ENCODE data around the gene C17orf114.
"Not testable (repeated sequence)": the region's sequence is repeated elsewhere in the genome, so short reads cannot be mapped to it uniquely, and the experiment has no call there.

Gene C17orf114

DNA sequence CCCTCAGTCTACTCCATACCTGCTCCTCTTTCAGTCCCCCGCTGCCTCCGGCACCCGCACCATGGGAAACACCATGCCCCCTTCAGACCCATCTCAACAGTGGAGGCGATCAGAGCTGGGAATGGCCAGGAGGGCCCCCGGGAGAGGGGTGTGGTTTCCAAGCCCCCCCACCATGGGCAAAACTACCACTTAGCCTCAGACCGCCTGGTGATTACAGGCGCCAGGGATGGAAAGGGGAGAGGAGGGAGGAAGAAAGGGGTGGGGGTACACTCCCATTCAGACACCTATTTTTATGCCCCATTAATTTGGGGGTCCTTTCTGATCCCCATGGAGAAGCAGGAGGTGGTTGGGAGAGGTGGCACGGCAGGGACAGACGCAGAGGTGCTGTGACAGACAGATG, at the start of gene C17orf114:
C17orf114 (minus strand) TSS at position 101 of the 400 bp plus-strand sequence.
- DNase-seq: no peak

DNA sequence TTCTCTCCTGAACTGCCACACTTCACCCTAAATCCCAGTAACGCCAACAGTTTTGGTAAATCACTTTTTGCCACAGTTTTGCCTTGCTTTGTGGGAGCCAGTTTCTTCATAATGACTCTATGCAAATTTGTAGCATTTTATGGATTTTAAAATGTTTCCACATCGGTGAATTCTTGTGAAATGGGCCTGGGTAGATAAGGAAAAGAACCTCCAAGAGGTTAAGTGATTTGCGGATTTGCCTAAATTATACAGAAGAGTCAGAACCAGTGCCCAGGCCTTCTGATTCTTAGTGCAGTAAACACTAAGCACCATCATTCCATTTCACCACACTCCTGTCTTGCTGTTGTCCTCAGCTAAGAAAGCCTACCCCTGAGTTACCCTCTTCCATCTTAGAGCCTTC, 49.0 kb upstream of the C17orf114 start:
- no peak for DNase-seq

DNA sequence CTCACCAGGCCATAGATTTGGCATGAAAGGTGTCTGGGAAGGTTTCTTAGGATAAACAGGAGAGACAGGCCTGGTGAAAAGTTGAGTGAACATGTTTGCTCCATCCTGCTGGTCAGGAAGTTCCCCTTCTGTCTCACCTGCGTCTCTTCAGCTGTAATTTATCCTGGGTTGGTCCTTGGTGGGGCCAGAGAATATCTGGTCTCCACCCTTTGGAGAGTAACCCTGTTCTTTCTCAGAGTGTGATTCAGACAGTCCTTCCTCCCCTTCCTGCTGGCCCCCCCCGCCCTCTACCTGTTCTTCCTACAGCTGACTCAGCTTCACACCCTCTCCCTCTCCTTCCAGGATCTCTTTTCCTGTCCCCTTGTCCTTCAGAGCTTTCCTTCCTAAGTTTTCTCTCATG, 48.1 kb upstream of the C17orf114 start:
- no peak for DNase-seq

DNA sequence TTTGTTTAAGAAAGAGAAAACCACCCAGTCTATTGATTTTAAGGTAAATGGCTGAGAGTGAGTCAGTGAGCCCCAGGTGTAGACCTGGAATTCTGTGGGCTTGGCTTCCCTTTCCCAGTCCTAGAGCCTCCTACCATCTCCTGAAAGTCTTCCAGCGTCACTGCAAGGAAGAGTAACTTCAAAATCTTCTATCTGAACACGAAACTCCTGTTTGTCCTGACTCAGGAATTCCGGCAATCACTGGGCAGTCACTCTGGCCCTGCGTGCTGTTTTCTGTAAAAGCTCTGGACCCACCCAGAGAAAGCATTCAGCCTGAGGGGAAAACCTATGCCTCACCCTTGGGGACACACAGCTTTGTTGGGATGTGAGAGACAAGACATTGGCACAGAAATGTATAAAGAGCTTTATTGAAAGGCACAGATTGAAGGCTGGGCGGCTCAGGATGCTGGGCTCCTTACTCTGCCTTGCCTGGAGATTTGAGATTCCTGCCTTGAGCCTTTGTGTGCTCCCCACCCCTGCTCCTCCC, 46.9 kb upstream of the C17orf114 start:
- DNase-seq: no peak

DNA sequence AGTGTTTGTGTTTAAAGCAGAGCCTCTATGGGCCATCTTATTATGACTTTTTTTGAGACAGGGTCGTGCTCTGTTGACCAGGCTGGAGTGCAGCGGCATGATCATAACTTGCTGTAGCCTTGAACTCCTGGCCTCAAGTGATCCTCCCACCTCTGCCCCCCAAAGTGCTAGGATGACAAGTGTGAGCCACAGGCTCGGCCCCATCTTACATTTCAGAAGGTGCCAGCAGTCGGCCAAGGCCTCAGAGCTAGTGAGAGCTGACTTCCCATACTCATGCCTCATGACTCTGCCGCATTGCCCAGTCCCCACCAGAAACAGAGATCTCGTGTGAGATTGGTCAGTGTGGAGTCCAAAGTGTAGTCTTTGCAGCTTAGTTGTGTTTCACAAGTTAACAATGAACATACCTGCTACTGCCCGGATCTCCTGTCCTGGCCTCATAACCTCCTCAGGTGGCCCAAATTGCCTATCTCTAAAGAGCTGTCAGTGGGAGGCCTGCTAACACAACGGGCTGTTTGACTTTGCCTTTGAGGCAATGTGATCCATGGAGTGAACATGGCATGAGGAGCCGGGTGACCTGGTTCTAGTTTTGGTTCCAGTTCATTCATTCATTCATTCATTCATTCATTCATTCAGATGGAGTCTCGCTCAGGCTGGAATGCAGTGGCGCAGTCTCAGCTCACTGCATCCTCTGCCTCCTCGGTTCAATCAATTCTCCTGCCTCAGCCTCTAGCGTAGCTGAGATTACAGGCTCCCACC, 44.7 kb upstream of the C17orf114 start:
- no peak for DNase-seq

DNA sequence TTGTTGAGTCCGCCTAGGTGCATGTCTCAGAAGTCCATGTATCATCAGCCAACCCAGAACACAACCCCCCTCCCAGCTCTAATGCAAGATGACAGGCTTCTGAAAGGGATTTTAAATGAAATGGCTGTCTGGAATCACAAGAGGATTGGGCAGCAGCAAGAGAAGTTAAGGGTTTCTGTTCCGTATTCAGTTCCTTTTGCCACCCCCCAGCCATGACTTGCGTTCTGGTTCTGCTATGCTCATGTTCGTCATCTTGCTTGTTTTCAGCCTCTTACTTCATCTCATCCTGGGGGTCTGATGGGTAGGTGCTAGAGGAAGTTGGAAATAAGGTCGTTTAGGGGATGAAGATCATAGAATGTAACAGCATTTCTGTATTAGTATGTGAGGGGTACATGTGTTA, 43.0 kb upstream of the C17orf114 start:
- no peak for DNase-seq

DNA sequence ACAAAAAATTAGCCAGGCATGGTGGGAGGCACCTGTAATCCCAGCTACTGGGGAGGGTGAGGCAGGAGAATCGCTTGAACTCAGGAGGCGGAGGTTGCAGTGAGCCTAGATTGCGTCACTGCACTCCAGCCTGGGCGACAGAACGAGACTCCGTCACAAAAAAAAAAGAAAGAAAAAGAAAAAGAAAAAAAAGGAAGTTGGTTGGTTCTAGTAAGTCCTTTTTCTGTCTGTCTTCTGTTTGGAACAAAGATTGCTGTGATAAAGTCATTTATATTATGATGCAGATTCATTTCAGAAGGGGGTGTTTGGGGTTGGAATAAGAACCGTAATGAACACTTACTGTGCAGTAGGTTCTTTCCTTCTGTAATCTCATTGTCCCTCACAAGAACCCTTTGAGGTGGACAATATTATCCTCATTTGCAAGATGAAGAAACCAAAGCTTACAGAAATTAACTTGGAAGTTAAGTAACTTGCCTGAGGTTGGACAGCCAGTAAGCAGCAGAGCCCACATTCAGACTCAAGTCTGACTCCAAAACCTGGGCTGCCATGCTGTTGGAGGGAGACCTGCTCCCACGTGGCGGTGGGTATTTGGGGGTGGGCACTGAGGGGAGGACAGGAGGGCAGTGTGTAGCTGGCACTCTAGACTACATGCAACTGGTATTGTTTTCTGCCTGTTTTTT, 41.3 kb upstream of the C17orf114 start:
- DNase-seq: no peak

DNA sequence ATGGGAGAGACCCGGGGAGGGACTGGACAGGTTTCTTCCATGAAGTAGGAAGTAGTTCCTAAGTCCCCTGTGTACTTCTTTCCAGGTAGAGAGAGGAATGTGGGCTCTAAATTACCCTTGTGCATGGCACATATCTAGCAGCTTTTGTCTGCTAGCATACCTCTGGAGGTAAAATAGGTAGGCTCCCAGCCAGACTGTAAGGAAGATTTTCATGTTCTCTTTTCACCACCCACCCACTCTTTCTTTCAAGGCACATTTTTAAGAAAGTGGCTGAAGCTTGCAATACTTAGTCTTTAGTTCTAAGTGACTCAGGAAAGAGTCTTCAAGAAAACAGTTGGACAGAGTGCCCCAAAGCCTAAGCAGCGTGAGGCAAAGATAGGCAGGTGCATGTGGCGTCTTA, 40.2 kb upstream of the C17orf114 start:
- no peak for DNase-seq

DNA sequence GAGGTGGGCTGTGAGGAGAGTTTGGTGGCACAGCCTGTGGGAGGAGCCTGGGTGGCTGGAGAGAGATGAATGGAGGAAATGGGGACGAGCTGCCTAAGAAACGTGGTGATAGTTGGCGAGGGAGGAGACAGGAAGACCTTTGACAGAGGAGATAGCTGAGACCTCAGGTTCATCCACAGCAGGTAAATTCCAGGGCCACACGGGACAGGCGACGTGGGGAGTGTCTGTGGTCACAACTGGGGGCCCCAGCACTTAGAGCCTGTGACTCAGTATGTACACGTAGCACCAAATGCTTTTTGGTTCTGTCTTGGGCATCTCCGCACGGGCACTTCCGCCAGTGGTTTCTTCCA, 38.7 kb upstream of the C17orf114 start:
- DNase-seq: no peak

DNA sequence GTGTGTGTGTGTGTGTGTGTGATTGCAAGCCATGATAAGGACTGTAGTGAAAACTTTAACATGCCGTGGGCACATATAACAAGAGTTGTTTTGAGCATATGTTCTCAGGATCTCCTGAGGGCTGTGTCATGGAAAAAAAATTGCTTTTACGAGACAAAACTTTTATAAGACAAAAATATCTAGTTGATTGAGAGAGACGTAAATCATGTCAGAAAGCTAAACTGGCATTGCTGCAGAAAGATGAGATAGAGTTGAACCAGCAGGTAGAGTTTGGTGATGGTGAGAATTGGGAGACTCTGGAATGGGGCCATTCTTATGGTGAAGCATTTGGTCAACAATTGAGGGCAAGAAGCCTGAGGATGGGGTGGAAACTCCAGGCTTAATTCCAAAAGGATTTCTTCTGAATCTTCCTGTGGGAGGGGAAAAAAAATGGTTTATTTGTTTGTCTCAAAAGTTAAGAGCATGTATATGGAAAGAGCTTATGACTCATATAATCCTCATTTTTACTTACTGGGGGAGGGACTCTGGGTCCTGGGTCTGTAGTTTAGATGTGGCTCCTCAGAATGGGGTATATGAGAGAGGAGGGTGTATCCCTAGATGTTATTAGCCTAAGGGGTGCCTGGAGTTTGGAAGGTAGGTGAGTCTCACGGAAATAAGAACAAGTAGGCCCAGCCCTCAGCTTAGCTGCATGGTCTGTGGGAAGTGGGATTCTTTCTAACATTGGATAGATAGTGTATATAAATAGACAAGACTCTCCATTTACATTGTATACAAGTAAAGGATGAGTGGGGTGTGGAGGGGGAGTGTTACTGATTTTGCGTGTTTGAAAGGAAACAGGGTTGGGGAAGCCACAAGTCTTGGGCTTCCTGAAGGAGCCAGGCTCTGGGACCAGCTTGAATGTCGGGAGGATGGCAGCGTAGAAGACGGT, 38.1 kb upstream of the C17orf114 start:
- no peak for DNase-seq

DNA sequence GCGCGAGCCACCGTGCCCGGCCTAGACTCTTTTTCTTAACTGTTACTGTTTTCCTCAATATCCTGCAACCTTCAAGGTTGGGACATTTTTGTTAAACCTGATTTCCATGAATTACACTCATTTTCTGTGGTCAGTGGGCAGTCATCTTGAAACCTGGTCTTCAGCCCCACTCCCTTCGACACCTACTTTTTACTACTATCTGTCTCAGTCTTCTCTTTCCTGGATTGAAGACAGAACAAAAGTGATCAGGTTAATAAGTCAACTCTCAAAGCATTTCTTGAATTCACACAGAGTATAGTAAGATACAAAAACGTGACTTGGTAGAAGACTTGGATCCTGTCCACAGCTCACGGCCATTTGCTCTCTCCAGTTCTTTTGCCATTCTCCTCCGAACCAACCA, 37.1 kb upstream of the C17orf114 start:
- DNase-seq: no peak

DNA sequence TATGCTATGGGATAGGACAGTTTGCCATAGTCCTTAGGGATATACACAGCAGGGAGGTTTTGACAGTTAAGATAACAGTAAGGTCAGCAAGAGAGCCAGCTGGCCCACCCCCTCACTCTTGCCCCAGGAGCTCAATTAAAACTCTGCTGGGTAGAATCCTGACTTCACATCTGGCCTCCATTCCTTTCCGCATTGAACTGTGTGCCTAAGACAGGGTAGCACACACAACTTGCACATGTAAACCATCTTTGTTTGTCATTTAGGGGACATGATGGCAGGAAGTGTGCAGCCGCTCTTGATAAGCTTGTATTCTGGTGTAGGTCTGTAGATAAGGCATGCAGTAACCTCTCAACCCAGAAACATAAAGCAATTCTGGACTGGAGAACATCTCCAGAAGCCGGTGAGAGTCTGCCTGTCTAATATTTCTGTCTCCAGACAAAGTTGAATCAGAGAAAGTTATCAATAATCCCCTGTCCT, 36.2 kb upstream of the C17orf114 start:
- DNase-seq: no peak

DNA sequence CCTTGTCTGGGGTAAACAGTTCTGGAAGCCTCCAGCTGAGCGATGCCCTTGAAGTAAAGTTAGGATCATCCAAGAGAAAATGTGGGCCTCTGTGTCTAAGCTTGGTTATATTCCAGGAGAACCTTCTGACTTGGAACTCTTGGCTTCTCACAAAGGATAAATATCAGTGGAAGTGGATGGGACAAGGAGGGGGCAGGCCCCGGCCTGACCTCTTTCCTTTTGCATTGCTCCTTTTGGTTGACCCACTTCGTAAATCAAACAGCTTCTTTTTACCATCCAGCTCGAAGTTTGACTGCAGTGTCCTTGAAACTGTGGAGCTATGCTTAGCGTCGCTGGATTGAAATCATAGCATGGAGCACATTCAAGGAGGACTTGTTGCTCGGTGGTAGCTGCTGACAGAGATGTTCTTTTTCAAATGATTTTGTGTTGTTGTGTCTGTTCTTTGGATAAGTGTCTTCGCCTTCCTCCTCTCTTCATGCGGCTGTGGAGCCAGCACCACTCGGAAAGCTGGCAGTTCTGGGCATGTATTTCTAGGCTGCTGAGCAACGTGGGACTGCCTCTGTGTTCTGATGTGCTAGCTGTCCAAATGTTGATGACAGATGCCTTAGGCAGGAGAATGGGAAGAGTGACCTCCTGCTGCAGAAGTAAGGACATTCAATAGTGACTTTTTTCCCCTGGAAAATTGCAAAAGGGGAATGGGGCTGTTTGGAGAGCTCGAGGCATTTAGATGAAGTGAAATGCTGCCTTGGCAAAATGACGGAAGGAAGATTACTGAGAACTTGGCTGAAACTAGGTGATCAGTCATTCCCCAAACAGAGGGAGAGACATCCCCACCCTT, 35.6 kb upstream of the C17orf114 start:
- DNase-seq: no peak

DNA sequence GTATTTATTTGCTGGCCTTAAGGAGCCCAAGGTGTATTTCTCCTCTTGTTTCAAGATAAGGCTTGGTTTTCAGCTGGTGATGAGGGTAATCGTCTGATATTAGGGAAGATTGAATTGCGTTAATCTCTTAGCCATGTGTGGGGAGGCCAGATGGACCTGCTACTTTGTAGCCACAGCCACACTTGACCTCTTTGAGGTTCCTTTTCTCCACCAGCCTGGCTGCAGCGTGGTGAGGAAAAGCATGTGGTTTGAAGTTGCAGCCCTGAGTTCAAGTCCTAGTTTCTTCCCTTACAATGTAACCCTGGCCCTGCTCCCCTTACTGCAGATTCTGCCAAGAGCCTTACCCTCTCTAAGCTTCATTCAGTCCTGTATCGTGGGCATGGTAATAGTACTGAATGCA, 34.1 kb upstream of the C17orf114 start:
- no peak for DNase-seq

DNA sequence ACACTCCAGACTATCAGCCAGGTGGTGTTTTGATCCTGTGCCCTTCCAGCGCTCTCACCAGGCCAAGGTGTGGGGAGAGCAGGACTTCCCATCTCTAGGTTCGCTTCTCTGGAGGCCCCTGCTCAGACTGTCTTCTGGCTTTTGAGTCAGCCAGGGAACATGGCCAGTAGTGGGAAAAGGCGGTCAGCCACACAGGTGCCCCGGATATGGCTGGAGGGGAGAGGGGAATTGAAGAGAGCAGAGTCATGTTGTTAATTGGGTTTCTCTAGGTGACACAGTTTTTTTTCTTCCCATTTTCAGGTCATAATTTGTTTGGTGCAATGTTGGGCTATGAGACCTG, 32.5 kb upstream of the C17orf114 start:
- no peak for DNase-seq

DNA sequence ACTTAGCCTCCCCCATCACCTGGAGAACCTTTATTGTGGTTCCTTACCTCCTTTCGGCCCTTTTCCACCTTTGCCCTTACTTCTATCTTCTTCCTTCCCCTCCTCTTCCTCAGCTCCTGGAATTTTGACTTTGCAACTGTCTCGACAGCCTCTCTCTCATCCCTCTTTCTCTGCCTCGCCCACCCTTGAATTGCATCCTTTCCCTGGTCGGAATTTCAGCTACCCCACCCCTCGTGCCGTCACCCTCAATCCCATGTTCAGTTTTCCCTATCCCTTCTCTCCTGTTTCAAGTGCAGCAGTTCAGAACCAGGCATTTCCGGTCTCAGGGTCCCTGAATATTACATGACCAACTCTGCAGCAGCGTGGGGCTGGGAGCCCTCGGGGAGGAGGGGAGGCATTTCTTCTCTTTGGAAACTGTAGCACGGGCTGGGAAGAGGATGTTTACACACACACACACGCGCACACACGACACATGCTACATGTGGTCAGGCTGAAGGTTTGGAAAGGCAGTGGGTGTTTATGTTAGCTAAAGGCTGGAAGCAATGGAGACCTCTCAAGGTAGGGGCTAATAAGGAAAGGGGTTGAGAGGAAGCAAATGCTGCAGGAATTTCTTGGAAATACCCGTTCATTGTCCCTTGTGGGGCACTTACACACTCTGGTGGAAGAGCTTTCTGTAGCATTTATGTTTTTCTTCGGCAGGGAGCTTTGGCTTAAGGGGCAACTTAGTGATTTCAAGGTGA, 32.0 kb upstream of the C17orf114 start:
- peak; percentile 22 to 79 (median 48) for DNase-seq

DNA sequence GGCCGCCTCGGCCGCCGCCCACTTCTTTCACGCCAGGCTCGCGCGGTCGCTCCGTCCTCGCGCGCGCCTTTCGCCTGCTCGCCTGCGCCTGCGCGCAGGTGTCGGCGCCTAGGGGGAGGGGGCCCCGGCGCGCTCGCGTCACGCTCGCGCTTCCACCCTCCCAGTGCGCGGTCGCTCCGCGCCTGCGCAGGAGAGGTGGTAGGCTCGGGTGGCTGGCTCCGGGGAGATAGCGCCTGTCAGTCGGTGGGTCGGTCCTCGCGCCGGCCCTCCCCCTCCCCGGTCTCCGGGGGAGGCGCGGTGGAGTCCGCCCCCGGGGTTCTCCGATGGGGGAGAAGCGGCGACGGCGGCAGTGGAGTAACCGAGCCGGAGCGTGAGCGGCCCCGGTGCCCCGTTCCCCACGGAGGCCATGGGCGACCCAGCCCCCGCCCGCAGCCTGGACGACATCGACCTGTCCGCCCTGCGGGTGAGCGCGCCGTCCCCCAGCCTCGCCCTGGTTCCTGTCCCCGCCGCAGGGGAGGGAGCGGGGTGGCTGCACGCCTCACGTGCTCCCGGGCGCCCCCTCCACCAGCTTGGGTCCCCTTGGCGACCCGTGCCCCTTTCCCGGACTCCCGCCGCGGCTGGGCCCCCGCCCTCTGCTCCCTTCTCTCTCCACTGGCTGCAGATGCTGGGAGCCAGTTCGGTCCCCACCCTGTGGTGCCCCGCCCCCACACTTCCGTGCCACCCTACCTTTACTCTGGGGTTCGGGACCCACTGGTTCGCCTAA, 31.2 kb upstream of the C17orf114 start, which contains the start of gene MINK1:
MINK1 (plus strand) TSS at position 163 of the 763 bp plus-strand sequence; CDS start at position 407, 244 bp downstream.
- peak; percentile 96 to 99 (median 98) for DNase-seq

DNA sequence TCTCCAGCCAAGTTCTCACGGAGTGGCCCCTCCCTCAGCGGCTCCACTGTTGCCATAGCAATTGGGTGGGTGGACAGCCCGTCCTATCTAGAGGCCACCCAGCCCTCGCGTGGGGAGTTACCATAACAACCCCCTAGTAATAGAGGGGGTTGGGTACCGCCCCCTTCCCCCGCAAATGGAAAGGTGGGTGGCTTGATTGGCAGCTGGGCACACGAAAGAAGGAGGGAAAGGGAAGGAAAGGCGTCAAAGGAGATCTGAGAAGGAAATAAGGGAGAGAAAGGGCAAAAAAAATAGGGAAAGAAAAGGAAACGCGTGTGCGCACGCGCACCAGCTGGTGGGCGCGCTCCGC, 30.7 kb upstream of the C17orf114 start:
- DNase-seq: not testable (repeated sequence)

DNA sequence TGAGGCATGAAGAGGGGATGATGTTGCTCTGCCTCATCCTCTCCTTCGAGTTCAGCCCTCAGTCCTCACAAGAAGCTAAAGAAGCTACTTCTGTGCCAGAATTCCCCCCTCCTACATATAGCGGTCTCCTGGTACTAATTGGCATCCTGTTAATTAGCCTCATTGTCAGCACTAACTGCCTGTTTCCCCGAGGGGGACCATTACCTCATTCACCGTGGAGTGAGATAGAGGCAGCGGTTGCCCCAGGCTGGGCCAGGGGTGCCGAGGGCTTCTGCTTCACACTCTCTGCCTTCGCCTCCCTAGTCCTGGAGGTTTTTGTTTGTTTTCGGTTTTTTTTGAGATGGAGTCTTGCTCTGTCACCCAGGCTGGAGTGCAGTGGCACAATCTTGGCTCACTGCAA, 25.3 kb upstream of the C17orf114 start:
- DNase-seq: no peak
